HepG2 (cell line): Measurements from ENCODE around the gene DNM1. TPM values are rescaled to one million over a fixed set of nuclear protein-coding genes. Genes with fewer than 3 reads are reported as not detected.

Experiments used
- ATAC-seq: fragments of 200-7000 bp; cut with Tn5 transposase; 3 replicates; pipeline ENCODE4 v1.9.1; 2020; ENCODE audit warnings: mild to moderate bottlenecking, moderate library complexity
- BruUV-seq: library from RNA; stranded (reverse); fragments of 400-500 nt; replicated peaks from 2 replicates; lab custom pipeline; 2021; lab: Mats Ljungman, UMichigan
- CTCF ChIA-PET: fragments of 300-600 bp; formaldehyde crosslinking; extraction: SDS; loops from one replicate; lab custom pipeline; 2021; ENCODE audit warnings: low total read pairs, inconsistent platforms, low intra/inter-chr PET ratio; lab: Yijun Ruan, JAX
- POLR2A ChIA-PET: fragments of 350-600 bp; sonication (Branson Sonifier 250); formaldehyde crosslinking; loops from one replicate; lab custom pipeline; 2020; ENCODE audit warnings: antibody characterized with exemption, inconsistent platforms; lab: Yijun Ruan, JAX
- DNase-seq: peaks from one replicate; pipeline ENCODE4 v3.0.0-alpha.2; 2015; ENCODE audit warnings: low spot score
- FAIRE-seq: peaks from 3 replicates; lab custom pipeline; 2011; peaks lifted over from hg19 to GRCh38; lab: Jason Lieb, UNC
- H2AFZ ChIP-seq: one replicate; pipeline ENCODE4 v1.6.1; 2011; ENCODE audit warnings: low read length, inconsistent platforms
- H3K27ac ChIP-seq: fragments of 300-600 bp; 3 replicates; pipeline ENCODE4 v1.8.0; 2011; ENCODE audit warnings: mixed run types, mild to moderate bottlenecking, mixed read lengths, low read length, inconsistent platforms; ENCODE audit not compliant: insufficient read depth; ENCODE audit errors: extremely low read length
- H3K27me3 ChIP-seq, 2 experiments: fragments of 200-600 bp in 1 of 2; 2 replicates in 1 of 2; 3 replicates in 1 of 2; pipeline versions ENCODE4 v1.6.0 to v1.8.0; 2011; ENCODE audit warnings: low read length in 2 of 2, mild to moderate bottlenecking in 2 of 2, moderate library complexity in 2 of 2, inconsistent platforms in 1 of 2; ENCODE audit not compliant: insufficient read depth in 2 of 2, control insufficient read depth in 1 of 2
- H3K36me3 ChIP-seq, 2 experiments: fragments of 200-600 bp in 1 of 2; replicated peaks in 1 of 2; 2 replicates in 1 of 2; 3 replicates in 1 of 2; pipeline versions ENCODE4 v1.5.1 to v1.8.0; 2011; ENCODE audit warnings: low read length in 2 of 2, inconsistent platforms in 1 of 2; ENCODE audit not compliant: insufficient read depth in 2 of 2, control insufficient read depth in 1 of 2
- H3K4me1 ChIP-seq: 2 replicates; pipeline ENCODE4 v1.5.1; 2012; ENCODE audit warnings: low read length, inconsistent platforms; ENCODE audit not compliant: insufficient read depth
- H3K4me2 ChIP-seq: 2 replicates; pipeline ENCODE4 v1.6.0; 2011; ENCODE audit warnings: low read depth, low read length, inconsistent platforms
- H3K4me3 ChIP-seq, 3 experiments: fragments of 200-600 bp in 1 of 3; sonication (generic), shearing (Covaris generic) in 1 of 3; replicated peaks in 1 of 3; 2 replicates each; pipeline ENCODE4 v1.5.1; 2011 to 2016; ENCODE audit warnings: low read length in 3 of 3, inconsistent platforms in 2 of 3, low read depth in 2 of 3, mild to moderate bottlenecking in 2 of 3, control low read depth in 1 of 3, mixed read lengths in 1 of 3; ENCODE audit not compliant: insufficient read depth in 1 of 3
- H3K79me2 ChIP-seq: one replicate; pipeline ENCODE4 v1.6.1; 2011; ENCODE audit warnings: low read length, inconsistent platforms; ENCODE audit not compliant: insufficient read depth
- H3K9ac ChIP-seq: 2 replicates; pipeline ENCODE4 v1.6.0; 2011; ENCODE audit warnings: mild to moderate bottlenecking, low read depth, low read length, inconsistent platforms; ENCODE audit not compliant: insufficient read depth
- H3K9me3 ChIP-seq: 2 replicates; pipeline ENCODE4 v1.5.1; 2012; ENCODE audit warnings: mild to moderate bottlenecking, low read length
- H4K20me1 ChIP-seq: 2 replicates; pipeline ENCODE4 v1.6.0; 2011; ENCODE audit warnings: inconsistent platforms, mild to moderate bottlenecking, low read length, moderate library complexity; ENCODE audit not compliant: insufficient read depth
- MAFK ChIP-seq, 2 experiments: IDR thresholded peaks in 1 of 2; conservative IDR thresholded peaks in 1 of 2; 2 replicates each; pipeline ENCODE4 v1.6.1; 2011; ENCODE audit warnings: improper control_type of control experiment in 2 of 2, low read length in 2 of 2
- RFXAP ChIP-seq: sonication (generic); formaldehyde crosslinking; IDR thresholded peaks from 2 replicates; pipeline ENCODE4 v1.4.0; 2020; ENCODE audit warnings: missing genetic modification reagents, borderline replicate concordance
- SMAD3 ChIP-seq: sonication (generic); formaldehyde crosslinking; IDR thresholded peaks from 2 replicates; pipeline ENCODE4 v1.4.0; 2020; ENCODE audit warnings: missing genetic modification reagents
- SOX13 ChIP-seq, 3 experiments: fragments of 450-650 bp in 1 of 3; sonication (generic) in 1 of 3; formaldehyde crosslinking in 1 of 3; IDR thresholded peaks in 2 of 3; conservative IDR thresholded peaks in 1 of 3; 2 replicates each; pipeline versions ENCODE4 v1.5.0 to v1.6.1; 2016 to 2020; ENCODE audit warnings: antibody characterized with exemption in 1 of 3, mild to moderate bottlenecking in 1 of 3, missing compliant biosample characterization in 1 of 3, missing genetic modification reagents in 1 of 3, moderate library complexity in 1 of 3
- YY1 ChIP-seq: IDR thresholded peaks from 2 replicates; pipeline ENCODE4 v1.6.1; 2011; ENCODE audit warnings: low read length, low read depth, moderate library complexity, mild to moderate bottlenecking; ENCODE audit not compliant: insufficient read depth, insufficient replicate concordance
- ZNF235 ChIP-seq: sonication (generic); formaldehyde crosslinking; IDR thresholded peaks from 2 replicates; pipeline ENCODE4 v1.8.1; 2023; ENCODE audit warnings: mild to moderate bottlenecking, missing genetic modification reagents, borderline replicate concordance
- ZNF383 ChIP-seq: sonication (generic); formaldehyde crosslinking; IDR thresholded peaks from 2 replicates; pipeline ENCODE4 v1.4.0; 2020; ENCODE audit warnings: missing genetic modification reagents, mild to moderate bottlenecking, borderline replicate concordance
- WGBS: methylation state at CpG from one replicate; pipeline ENCODE4 v1.1.6; 2017; ENCODE audit warnings: low lambda C conversion rate; 5-methylcytosine and 5-hydroxymethylcytosine counted together
- in situ Hi-C: cut with HindIII; loops from 2 replicates; pipeline ENCODE4 v1.10.0; 2017; ENCODE audit warnings: low pct_unique_long_range_greater_than_20kb; ENCODE audit not compliant: extremely low pct_ligation_motif_present
- intact Hi-C: fragments of 100-400 bp; cut with micrococcal nuclease; formaldehyde crosslinking; loops from one replicate; pipeline ENCODE4 v1.10.0; 2022; ENCODE audit not compliant: unreplicated experiment
- polyA plus RNA-seq, 8 experiments: library from polyadenylated mRNA; depleted of rRNA in 3 of 8; stranded (reverse) in 7 of 8; unstranded in 1 of 8; fragments of >200 nt; fragmentation: Illumina TruSeq in 4 of 8; extraction: Trizol in 4 of 8; gene quantifications; 2 replicates each; pipeline versions ENCODE4 v1.2.1 to v1.2.3, GENCODE V29; 2011 to 2016; ENCODE audit warnings: low read depth in 4 of 8, missing spikeins in 1 of 8, mixed read lengths in 1 of 8; ENCODE audit not compliant: insufficient read depth in 1 of 8
- total RNA-seq, 5 experiments: library from RNA; depleted of rRNA; stranded (reverse); fragments of >200 nt; fragmentation: Illumina TruSeq; extraction: Trizol; gene quantifications; 2 replicates each; pipeline ENCODE4 v1.2.3, GENCODE V29; 2016; ENCODE audit warnings: low read depth in 1 of 5
- TF ChIP-seq, protein P1 (sequence below): sonication (generic); formaldehyde crosslinking; conservative IDR thresholded peaks from 2 replicates; pipeline ENCODE4 v1.4.0; 2020; ENCODE audit warnings: missing genetic modification reagents
- TF ChIP-seq, protein P2 (sequence below): sonication (generic); formaldehyde crosslinking; IDR thresholded peaks from 2 replicates; pipeline ENCODE4 v1.5.1; 2020; ENCODE audit warnings: missing genetic modification reagents, mild to moderate bottlenecking, borderline replicate concordance
- TF ChIP-seq, protein P3 (sequence below): sonication (generic); formaldehyde crosslinking; IDR thresholded peaks from 2 replicates; pipeline ENCODE4 v1.4.0; 2020; ENCODE audit warnings: missing genetic modification reagents, borderline replicate concordance
- TF ChIP-seq, protein P4 (sequence below): sonication (generic); formaldehyde crosslinking; IDR thresholded peaks from 2 replicates; pipeline ENCODE4 v1.8.0; 2022; ENCODE audit warnings: mild to moderate bottlenecking, missing genetic modification reagents, moderate library complexity

The DNM1 gene
- total and polyA plus RNA-seq, 2 of the 13 experiments (the other 11 are each of a cell fraction or from before 2014, with no cell fraction given): 0.13 to 0.58 TPM

DNA sequence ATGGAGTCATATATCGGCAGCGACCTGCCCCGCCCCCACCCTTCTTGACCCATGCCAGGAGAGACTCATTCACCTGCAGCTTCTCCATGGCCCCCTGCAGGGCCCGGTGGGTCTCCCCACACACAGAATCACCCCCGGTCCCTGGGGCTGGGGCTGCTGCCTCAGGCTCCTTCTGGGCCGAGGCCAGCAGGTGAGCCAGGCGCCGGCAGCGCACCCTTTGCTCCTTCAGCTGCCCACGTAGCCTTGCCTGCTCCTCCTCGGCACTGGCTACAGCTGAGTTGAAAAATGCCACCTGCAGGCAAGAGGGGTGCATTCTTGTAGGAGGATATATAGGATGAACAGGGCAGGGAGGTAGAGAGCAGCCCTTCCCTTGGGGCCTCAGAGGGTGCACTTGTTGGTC, 54.7 kb downstream of the DNM1 start:
- no peak for ATAC-seq
- no peak for FAIRE-seq
- H3K4me3 ChIP-seq: no peak overlapping the region
- H3K9ac ChIP-seq: no peak overlapping the region
- 94% methylated on average over 6 of the region's 11 CpGs for WGBS
- H4K20me1 ChIP-seq: no peaks in the 10 kb centered on the region
- no peaks in the 10 kb centered on the region for H3K79me2 ChIP-seq
- intact Hi-C loops (no loop called here), in situ Hi-C loops (no loop called here)
- H3K27ac ChIP-seq: no peak overlapping the region
- ChIA-PET POLR2A (no interaction called here), CTCF (no interaction called here)
- BruUV-seq: no TSS peak
- peaks cover 27 to 58% of the 10 kb centered on the region in 2 experiments; a peak in 4 of 5 replicates for H3K36me3 ChIP-seq
- H3K27me3 ChIP-seq: no peaks in the 10 kb centered on the region
- DNase-seq: no peak
- H2AFZ ChIP-seq: no peak overlapping the region
- H3K4me1 ChIP-seq: peaks cover 11% of the 10 kb centered on the region
- no peaks in the 10 kb centered on the region for H3K9me3 ChIP-seq
- no peak overlapping the region for H3K4me2 ChIP-seq
- no peak for TF ChIP-seq ZNF235 (CRISPR knock-in tag)
- TF ChIP-seq MAFK (conservative IDR thresholded peaks at IDR 0.05 in 1 of 2, IDR thresholded peaks at IDR 0.05 in 1 of 2; ENCODE audit: low read length in 2 of 2): no peak
- TF ChIP-seq, protein P1, sequence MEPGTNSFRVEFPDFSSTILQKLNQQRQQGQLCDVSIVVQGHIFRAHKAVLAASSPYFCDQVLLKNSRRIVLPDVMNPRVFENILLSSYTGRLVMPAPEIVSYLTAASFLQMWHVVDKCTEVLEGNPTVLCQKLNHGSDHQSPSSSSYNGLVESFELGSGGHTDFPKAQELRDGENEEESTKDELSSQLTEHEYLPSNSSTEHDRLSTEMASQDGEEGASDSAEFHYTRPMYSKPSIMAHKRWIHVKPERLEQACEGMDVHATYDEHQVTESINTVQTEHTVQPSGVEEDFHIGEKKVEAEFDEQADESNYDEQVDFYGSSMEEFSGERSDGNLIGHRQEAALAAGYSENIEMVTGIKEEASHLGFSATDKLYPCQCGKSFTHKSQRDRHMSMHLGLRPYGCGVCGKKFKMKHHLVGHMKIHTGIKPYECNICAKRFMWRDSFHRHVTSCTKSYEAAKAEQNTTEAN (CRISPR knock-in tag): no peak
- TF ChIP-seq ZNF383: no peak
- TF ChIP-seq, protein P2, sequence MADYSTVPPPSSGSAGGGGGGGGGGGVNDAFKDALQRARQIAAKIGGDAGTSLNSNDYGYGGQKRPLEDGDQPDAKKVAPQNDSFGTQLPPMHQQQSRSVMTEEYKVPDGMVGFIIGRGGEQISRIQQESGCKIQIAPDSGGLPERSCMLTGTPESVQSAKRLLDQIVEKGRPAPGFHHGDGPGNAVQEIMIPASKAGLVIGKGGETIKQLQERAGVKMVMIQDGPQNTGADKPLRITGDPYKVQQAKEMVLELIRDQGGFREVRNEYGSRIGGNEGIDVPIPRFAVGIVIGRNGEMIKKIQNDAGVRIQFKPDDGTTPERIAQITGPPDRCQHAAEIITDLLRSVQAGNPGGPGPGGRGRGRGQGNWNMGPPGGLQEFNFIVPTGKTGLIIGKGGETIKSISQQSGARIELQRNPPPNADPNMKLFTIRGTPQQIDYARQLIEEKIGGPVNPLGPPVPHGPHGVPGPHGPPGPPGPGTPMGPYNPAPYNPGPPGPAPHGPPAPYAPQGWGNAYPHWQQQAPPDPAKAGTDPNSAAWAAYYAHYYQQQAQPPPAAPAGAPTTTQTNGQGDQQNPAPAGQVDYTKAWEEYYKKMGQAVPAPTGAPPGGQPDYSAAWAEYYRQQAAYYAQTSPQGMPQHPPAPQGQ (CRISPR knock-in tag): no peak
- TF ChIP-seq YY1: no peak
- TF ChIP-seq RFXAP: no peak
- TF ChIP-seq, protein P3, sequence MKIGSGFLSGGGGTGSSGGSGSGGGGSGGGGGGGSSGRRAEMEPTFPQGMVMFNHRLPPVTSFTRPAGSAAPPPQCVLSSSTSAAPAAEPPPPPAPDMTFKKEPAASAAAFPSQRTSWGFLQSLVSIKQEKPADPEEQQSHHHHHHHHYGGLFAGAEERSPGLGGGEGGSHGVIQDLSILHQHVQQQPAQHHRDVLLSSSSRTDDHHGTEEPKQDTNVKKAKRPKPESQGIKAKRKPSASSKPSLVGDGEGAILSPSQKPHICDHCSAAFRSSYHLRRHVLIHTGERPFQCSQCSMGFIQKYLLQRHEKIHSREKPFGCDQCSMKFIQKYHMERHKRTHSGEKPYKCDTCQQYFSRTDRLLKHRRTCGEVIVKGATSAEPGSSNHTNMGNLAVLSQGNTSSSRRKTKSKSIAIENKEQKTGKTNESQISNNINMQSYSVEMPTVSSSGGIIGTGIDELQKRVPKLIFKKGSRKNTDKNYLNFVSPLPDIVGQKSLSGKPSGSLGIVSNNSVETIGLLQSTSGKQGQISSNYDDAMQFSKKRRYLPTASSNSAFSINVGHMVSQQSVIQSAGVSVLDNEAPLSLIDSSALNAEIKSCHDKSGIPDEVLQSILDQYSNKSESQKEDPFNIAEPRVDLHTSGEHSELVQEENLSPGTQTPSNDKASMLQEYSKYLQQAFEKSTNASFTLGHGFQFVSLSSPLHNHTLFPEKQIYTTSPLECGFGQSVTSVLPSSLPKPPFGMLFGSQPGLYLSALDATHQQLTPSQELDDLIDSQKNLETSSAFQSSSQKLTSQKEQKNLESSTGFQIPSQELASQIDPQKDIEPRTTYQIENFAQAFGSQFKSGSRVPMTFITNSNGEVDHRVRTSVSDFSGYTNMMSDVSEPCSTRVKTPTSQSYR: no peak
- TF ChIP-seq SOX13 (IDR thresholded peaks at IDR 0.05): no peak
- no peak for TF ChIP-seq SOX13 (CRISPR knock-in tag; conservative IDR thresholded peaks at IDR 0.05 in 1 of 2, IDR thresholded peaks at IDR 0.05 in 1 of 2)
- TF ChIP-seq SMAD3 (CRISPR knock-in tag): no peak
- TF ChIP-seq, protein P4, sequence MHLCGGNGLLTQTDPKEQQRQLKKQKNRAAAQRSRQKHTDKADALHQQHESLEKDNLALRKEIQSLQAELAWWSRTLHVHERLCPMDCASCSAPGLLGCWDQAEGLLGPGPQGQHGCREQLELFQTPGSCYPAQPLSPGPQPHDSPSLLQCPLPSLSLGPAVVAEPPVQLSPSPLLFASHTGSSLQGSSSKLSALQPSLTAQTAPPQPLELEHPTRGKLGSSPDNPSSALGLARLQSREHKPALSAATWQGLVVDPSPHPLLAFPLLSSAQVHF (CRISPR knock-in tag): no peak
